BJ (cell line): ENCODE data around the gene ARL2BP. TPM values are rescaled to one million over a fixed set of nuclear protein-coding genes. Genes with fewer than 3 reads are reported as not detected.
"Not testable (repeated sequence)": the region's sequence is repeated elsewhere in the genome, so short reads cannot be mapped to it uniquely, and the experiment has no call there.

Experiments
- CTCF ChIA-PET: fragments of 350-600 bp; formaldehyde crosslinking; extraction: SDS; loops from one replicate; lab custom pipeline; 2021; ENCODE audit warnings: antibody characterized with exemption, inconsistent platforms; lab: Yijun Ruan, JAX
- POLR2A ChIA-PET: fragments of 300-600 bp; sonication (Branson Sonifier 250); formaldehyde crosslinking; extraction: SDS; loops from one replicate; lab custom pipeline; 2021; ENCODE audit warnings: antibody characterized with exemption; lab: Charles Lee
- DNase-seq: peaks from one replicate; pipeline ENCODE4 v3.0.0-alpha.2; 2011; ENCODE audit warnings: low read depth
- H3K27me3 ChIP-seq: 2 replicates; pipeline ENCODE4 v1.6.0; 2011; ENCODE audit warnings: low read length; ENCODE audit not compliant: control insufficient read depth, insufficient read depth
- H3K36me3 ChIP-seq: 2 replicates; pipeline ENCODE4 v1.5.1; 2011; ENCODE audit warnings: low read length; ENCODE audit not compliant: control insufficient read depth, insufficient read depth
- H3K4me3 ChIP-seq: 2 replicates; pipeline ENCODE4 v1.5.1; 2011; ENCODE audit warnings: low read depth, mild to moderate bottlenecking, control low read depth, low read length
- polyA plus RNA-seq: library from polyadenylated mRNA; depleted of rRNA; stranded (reverse); fragments of >200 nt; gene quantifications from 2 replicates; pipeline ENCODE4 v1.2.3, GENCODE V29; 2011
- TF ChIP-seq, protein P1 (sequence below): IDR thresholded peaks from 2 replicates; pipeline ENCODE4 v1.5.1; 2011; ENCODE audit warnings: low read depth, mild to moderate bottlenecking, control low read depth, inconsistent platforms, low read length, moderate library complexity; ENCODE audit not compliant: insufficient read depth

The ARL2BP gene
- polyA plus RNA-seq, 1 experiment, result 69.5 TPM

DNA sequence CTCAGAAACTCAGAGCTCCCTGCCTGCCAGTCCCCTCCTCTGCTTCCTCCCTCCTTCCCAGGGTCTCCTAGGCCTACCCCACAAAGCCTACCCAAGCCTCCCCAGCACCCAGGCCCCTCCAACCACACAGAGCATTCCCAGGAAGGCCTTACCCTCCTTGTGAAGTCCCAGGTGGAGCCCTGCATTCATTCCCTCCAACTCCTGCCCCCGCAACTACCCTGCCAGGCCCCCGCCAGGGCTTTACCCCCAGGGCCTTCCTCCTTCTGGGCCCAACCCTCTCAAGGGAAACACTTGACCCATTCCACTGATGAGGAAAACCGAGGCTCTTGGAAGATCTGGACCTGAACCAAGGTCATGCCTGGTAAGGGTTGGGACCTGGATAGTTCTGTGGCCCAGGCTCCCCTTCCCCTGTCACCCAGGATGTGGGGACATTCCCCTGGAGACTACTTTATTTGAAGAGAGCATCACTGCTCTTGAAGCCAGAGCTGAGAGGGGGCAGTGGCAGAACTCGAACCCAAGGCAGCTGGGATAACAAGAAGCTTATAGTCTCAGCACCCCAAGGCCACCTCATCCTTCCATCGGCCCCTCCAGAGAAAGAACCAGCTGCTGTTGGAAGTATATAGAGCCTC is 26.9 kb downstream of the ARL2BP start:
- Histone ChIP-seq H3K4me3 (no peak overlapping the region), H3K27me3 (no peaks in the 10 kb centered on the region), H3K36me3 (no peaks in the 10 kb centered on the region)
- ChIA-PET CTCF (no interaction called here), POLR2A (no interaction called here)
- no peak for DNase-seq
- TF ChIP-seq, protein P1, sequence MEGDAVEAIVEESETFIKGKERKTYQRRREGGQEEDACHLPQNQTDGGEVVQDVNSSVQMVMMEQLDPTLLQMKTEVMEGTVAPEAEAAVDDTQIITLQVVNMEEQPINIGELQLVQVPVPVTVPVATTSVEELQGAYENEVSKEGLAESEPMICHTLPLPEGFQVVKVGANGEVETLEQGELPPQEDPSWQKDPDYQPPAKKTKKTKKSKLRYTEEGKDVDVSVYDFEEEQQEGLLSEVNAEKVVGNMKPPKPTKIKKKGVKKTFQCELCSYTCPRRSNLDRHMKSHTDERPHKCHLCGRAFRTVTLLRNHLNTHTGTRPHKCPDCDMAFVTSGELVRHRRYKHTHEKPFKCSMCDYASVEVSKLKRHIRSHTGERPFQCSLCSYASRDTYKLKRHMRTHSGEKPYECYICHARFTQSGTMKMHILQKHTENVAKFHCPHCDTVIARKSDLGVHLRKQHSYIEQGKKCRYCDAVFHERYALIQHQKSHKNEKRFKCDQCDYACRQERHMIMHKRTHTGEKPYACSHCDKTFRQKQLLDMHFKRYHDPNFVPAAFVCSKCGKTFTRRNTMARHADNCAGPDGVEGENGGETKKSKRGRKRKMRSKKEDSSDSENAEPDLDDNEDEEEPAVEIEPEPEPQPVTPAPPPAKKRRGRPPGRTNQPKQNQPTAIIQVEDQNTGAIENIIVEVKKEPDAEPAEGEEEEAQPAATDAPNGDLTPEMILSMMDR, result no peak

DNA sequence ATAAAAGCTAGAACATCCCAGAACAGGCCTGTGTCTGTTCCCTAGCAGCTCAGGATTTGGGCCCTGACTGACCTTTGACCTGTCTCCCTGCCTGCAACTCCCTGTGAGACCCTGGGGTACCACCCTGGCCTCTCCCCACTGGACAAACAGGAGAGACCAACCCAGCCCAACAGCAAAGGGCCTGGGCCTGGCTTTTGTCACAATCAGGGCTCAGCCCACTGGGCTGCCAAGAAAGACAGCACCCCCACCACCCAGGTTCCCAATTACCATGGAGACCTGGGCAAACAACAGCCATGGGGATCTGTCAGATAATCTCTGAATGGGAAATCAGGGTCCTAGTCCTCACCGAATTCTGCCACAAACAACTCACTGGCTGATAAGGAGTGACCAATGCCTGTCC is 28.3 kb downstream of the ARL2BP start:
- H3K4me3 ChIP-seq, result no peak overlapping the region
- POLR2A ChIA-PET, result no interaction called here
- CTCF ChIA-PET, result no interaction called here
- TF ChIP-seq, protein P1, result no peak
- H3K36me3 ChIP-seq, result no peaks in the 10 kb centered on the region
- no peaks in the 10 kb centered on the region for H3K27me3 ChIP-seq
- DNase-seq, result no peak

DNA sequence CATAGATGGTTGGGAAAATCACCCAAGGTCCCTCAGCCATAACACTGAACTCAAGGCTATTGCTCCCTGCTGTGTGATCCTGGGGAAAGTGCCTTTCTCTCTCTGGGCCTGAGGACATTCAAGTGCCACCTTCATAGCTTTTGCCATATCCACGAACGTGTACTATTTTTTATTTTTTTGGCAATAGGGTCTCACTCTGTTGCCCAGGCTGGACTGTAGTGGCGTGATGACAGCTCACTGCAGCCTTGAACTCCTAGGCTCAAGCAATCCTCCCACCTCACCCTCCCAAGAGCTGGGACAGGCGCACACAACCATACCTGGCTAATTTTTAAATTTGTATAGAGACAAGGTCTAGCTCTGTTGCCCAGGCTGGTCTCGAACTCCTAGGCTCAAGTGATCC is 28.8 kb downstream of the ARL2BP start:
- H3K4me3 ChIP-seq, result no peak overlapping the region
- CTCF ChIA-PET, result no interaction called here
- H3K27me3 ChIP-seq, result 0 out of 2 replicates have a peak, but pooled peaks cover 1% of the 10 kb centered on the region

DNA sequence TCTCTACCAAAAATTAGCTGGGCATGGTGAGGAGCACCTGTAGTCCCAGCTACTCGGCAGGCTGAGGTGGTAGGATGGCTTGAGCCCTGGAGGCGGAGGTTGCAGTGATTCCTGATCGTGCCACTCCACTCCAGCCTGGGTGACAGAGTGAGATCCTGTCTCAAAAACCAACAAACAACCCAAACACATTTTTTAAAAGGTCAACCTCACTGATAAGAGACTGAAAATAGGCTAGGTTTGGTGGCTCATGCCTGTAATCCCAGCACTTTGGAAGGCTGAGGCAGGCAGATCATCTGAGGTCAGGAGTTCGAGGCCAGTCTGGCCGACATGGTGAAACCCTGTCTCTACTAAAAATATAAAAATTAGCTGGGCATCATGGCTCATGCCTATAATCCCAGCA is 30.9 kb downstream of the ARL2BP start:
- H3K4me3 ChIP-seq, H3K36me3 ChIP-seq, H3K27me3 ChIP-seq, CTCF ChIA-PET, DNase-seq, POLR2A ChIA-PET: not testable (repeated sequence)

More for the DNA sequence above, 28.8 kb downstream of the ARL2BP start:
- no peak for DNase-seq
- POLR2A ChIA-PET, result no interaction called here
- no peaks in the 10 kb centered on the region for H3K36me3 ChIP-seq
- TF ChIP-seq, protein P1, result no peak

DNA sequence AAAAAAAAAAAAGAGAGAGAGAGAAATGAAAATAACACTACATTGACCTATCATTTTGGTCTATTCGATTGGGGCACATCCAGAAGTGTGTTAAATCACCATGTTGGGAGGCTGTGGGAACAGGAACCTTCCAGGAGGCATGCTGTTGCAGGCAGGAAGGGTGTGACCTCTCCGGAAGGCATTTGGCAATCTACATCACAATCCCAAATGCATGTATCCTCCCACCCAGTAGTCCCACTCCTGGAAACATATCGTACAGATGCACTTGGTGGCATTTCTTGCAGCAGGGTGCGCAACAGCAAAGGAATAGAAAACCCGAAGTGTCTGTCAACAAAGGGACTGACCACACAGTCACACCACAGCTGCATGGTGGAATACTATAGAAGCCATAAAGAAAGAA is 31.5 kb downstream of the ARL2BP start:
- no peak for DNase-seq
- ChIA-PET CTCF (no interaction called here), POLR2A (no interaction called here)

More for the DNA sequence above, 31.5 kb downstream of the ARL2BP start:
- Histone ChIP-seq H3K4me3 (no peak overlapping the region), H3K36me3 (no peaks in the 10 kb centered on the region), H3K27me3 (peaks cover 6% of the 10 kb centered on the region; the same call in 1 of the 2 replicates)
- TF ChIP-seq, protein P1, result no peak
